GM21576 (cell line): ENCODE measurements around the gene CUL1.

Experiments used
- ATAC-seq: cut with Tn5 transposase; IDR thresholded peaks from one replicate; pipeline ENCODE4 v1.9.1; 2021; ENCODE audit warnings: mild to moderate bottlenecking, moderate library complexity; ENCODE audit not compliant: unreplicated experiment

CUL1 gene

DNA sequence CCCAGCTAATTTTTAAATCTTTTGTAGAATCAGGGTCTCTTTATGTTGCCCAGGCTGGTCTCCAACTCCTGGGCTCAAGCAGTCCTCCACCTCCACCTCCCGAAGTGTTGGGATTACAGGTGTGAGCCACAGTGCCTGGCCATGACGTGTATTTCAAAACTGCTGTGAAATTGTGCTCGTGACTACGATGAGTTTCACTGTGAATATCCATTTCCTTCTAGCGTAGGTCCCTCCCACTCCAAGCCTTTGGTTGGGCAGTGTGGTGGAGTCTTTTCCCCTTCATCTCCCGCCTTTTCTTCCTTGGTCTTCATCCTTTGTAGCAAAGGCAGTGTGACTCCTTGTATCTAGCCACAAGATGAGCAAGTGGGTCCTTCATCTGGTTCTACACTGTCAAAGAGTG lies 56.2 kb downstream of the CUL1 start:
- no peak for ATAC-seq

DNA sequence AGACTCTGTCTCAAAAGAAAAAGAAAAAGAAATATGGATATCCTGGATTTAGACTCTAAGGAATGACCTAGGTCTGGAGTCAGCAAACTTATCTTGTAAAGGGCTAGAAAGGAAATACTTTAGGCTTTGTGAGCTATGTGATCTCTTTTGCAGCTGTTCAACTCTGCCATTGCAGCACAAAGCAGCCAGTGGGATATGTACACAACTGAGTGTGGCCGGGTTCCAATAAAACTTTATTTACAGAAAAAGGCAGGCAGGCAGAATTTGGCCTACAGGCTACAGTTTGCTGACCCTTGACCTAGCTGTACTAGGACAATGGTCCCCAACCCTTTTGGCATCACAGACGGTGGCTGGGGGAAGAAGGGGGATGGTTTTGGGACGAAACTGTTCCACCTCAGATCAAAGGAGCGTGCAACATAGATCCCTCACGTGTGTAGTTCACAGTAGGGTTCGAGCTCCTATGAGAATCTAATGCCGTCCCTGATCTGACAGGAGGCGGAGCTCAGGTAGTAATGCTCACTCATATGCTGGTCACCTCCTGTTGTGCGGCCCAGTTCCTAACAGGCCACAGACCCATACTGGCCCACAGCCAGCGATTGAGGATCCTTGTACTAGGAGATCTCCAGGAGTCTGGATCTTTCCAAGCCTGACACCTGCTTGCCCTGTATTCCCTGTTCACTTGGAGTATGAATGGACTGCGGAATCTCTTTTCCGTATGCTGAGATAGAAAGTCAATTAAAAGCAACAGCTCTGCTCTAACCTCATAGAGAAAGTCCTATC lies 63.0 kb downstream of the CUL1 start:
- ATAC-seq: no peak

DNA sequence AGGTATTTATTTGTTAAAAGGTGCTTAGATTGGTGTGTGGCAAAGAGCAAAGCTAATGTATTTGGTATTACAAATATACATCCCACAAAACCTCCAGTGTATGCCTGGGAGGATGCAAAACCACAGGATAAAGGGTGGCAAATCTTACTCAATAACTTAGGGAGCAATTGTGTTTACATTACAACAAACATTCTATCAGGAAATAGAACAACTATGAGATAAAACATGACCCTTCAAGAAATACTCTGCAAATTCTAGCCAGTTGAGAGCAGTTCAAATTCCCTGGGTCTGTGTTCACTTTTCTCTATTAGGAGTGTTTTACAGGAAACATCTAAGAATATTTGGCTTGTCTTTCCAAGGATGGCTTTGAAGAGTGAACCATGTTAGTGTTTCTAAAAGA lies 64.9 kb downstream of the CUL1 start:
- no peak for ATAC-seq

DNA sequence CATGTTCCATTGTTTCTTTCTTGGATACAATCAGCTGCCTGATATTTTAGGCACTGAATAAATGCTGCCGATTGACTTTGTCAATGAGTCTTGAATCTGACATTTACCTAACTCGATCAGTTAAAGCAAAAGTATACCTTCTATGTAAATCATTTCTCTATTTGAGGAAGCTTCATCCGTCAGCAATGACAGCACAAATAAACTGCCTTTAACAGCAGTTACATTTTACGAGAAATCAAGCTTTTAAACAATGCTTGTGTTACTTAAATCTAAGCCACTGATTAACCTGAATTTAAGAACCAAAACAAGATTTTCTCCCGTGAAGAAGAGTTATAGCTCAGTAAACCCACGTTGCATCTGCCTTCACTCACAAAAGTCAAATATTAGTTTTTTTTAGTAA lies 71.3 kb downstream of the CUL1 start:
- no peak for ATAC-seq

DNA sequence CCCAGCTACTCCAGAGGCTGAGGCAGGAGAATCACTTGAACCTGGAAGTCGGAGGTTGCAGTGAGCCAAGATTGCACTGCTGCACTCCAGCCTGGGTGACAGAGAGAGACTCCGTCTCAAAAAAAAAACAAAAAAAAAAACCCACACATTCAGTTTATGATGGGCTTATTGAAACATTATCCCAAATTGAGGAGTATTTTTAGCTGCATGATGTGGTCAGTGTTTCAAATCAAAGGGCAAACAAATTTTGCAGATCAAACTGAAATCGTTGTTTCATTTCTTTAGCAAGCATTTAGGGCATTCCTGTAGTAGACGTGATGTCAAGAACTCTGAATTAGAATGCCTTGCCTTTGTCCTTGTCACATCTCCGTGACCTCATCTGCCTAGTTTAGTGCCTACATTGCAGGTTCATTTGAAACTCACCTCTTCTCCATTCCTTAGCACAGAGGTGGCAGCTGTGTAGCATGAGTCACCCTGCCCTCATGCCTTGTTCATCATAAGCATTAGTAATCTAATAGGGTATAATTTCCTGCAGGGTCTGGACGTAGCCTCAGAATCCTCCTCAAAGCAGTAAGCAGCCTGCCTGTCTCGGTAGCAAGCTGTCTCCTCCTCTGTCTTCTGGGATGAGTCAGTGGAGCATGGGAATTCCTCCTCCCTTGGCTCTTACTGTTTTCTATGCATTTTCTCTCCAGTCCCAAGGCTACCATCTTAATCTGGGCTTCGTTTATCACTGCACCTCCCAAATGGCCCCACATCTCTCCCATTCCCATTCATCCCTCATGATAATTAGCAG lies 73.8 kb downstream of the CUL1 start:
- ATAC-seq: no peak

DNA sequence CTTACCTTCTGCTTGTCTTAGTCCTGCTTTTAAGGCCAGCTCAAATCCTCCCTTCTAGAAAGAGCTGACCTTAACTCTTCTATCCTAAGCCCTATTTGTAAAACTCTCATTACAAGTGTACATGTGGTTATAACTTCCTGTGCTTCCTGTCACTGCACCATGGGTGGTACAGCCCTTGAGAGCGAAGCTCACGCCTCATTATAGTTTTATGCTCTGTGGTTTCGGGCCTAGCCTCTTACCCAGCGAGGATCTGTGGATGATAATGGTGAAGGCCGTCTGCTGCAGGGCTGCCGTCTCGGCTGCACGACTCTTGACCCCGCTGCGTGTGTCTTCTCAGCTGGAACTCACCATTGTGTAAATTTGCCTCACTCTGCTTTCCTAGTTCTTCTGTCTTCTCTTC lies 74.6 kb downstream of the CUL1 start:
- ATAC-seq: peak; percentile 85

DNA sequence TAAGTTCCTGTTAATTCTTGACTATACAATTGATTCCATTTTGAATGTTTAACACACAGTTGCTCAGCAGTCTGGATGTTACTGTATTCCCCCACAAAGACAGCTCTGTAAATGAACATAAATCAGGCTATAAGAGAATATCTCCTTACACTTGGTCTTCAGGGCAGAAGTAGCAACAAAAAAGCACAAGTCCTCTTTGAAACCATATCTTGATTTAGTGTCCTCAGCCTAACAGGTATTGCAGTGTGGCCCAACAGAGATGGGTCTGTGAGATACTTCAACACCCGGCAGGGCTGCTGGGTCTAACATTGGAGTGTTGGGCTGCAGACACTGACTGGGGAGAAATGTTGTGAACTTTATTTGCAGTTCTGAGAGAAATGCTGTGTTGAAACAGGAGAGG lies 75.8 kb downstream of the CUL1 start:
- no peak for ATAC-seq

DNA sequence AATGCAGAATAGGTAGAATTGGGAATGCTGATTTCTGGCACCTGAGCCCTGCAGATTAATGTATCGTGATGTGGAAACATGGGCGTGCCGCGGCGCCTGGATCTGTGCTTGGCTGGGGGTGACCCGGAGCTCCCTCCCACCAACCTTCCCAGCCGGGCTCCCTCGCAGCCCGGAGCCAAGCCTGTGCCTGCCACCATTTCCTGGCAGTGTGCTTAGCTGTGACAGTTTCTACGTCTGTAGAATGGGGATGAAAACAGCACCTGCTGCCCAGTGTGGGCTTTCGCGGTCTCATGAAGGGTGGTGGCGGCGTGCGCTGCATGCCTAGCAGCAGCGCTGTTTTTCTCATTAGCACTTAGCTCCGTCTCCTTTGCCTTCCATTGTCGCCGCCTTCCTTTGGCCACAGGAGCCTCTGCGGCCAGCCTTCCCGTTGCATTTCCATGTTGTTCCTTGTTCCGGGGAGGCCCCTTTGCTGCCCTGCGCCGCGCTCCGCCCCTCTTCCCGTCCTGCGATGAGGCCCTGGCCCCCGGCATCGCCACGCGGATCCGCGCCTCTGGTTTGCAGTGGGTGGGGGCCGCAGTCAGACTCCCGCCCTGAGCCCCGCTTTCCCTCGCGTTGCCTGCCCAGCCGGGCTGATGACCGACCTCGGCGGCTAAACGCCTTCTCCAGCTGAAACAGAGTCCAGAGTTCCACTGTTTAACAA lies 84.2 kb downstream of the CUL1 start:
- no peak for ATAC-seq

DNA sequence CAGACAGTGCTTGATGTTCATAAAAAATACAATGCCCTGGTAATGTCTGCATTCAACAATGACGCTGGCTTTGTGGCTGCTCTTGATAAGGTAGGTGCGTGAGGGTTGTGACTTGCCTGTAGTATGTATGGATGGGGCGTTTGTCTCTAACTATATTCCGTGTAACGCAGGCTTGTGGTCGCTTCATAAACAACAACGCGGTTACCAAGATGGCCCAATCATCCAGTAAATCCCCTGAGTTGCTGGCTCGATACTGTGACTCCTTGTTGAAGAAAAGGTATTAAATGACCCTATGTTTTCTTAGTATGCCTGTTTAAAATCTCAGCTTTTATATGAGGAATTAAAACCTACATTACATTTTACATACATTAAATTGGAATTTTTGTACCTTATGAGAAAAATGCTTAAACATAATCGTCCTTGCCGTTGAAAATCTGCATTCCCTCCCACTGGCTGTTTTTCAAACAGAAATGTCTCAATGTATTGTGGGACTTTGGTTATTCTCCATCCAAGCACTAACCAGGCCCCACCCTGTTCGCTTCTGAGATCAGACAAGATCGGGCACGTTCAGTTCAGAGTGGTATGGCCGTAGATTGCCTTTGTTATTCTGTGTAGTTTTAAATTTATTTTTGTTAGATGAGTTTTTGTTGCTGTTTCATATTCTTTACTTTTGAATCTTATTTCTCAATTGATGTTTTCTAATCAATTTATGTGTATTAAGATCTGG lies 85.3 kb downstream of the CUL1 start:
- ATAC-seq: no peak

DNA sequence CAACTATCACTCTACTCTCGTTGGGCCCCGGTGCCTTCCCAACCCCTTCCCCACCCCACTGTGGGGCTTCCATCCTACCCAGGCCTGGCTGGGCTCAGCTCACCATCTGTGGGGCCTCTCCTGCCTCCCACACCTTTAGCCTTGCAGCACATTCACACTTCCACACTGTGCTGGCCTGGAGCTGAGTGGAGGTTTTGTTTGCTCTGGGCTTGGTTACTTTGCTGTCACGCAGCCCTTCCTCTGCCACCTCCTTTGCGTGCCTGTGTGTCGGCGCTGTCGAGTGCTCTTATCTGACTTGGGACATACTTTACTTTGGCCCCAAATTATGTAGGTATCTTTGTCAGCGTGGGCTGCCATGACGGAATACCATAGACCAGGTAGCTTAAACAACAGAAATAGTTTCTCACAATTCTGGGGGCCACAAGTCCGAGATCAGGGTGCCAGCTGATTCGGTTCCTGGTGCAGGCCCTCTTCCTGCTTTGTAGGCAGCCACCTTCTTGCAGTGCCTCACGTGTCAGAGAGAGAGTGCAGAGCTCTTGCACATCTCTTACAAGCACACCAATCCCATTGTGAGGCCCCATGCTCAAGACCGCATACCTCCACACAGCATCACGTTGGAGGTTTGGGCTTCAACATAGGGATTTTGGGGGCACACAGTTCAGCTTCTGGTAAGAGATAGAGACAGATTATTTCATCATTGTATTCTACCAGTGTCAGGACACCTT lies 89.0 kb downstream of the CUL1 start:
- ATAC-seq: no peak

DNA sequence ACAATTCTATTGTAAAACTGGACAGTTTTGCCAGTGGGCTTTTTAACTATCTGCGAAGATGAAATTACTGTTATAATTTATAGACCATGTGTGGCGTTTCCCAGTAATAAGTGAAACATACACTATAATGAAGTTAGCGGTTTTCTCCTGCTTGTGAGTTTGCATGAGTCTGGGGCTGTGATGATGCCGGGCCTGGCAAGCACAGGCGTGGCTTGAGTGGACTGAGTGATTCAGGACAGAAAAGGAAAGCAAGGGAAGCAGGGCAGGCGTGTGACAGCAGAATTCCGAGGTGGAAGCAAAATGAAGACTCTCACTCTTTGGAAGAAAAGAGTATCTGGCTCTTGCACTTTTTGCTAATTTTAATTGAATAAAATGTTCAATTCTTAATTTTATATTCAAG lies 90.5 kb downstream of the CUL1 start:
- ATAC-seq: no peak

DNA sequence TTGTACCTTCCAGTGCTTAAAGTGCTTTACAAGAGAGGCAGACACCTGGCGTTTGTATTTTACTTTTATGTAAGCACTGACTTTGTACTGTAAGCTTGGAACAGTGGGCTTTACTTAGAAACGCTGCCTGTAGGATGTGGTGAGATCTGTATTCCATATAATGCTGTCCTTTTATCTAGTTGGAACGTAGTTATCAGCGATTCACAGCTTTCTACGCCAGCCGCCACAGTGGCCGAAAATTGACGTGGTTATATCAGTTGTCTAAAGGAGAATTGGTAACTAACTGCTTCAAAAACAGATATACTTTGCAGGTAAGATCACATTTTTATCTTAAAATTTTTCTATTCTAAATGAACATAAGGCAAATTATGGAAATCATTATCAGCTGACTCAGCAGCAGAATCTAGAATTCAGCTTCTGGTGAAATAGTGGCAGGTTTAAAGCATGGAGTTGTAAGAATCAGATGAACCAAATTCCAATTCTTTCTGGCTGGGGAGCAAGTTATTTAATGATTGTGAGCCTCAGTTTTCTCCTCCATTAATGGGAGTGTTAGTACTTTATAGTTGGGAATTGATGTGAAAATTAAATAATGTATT lies 91.5 kb downstream of the CUL1 start:
- no peak for ATAC-seq

DNA sequence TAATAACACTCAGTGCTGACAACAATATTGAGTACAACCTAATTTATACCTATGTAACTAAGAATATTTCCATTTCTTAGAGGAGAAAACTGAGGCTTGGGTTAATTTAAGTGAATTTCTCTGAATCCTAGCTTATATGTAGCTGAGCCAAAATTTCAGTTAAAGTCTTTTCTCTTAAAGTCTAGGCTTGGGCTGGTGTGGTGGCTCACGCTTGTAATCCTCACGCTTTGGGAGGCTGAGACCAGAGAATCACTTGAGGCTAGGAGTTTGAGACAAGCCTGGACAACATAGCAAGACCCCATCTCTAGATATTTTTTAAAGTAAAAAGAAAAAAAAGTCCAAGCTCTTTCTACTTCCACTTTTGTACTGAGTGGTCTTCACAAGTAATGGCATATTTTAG lies 92.1 kb downstream of the CUL1 start:
- no peak for ATAC-seq

DNA sequence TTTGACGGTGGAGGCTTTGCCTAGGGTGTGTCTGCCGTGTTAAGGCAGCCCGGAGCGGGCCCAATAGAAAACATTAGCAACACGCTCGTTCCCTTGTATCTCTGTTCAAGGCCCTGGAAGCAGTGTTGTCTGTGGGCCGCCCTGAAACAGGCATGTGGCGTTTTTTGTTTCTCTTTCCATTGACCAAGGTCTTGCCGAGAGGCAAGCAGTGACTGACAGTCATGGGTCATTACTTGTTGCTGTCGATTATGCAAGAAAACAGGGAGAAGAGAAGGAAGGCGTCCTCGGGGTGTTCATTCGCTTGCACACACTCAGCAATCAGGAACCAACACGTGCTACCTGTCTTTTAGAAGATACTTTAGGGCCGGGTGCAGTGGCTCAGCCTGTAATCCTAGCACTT lies 92.8 kb downstream of the CUL1 start:
- no peak for ATAC-seq

DNA sequence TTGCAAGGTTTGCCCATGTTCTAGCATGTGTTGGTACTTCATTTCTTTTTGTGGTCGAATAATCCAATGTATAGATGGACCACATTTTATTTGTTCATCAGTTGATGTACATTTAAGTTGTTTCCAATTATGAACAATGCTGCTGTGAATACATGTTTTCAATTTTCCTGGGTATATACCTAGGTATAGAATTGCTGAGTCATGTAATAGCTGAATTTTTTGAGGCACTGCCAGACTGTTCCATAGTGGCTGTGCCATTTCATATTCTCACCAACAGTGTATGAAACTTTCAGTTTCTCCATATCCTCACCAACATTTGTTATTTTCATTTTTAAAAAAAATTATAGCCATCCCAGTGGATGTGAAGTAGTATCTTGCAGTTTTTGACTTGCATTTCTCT lies 94.9 kb downstream of the CUL1 start:
- no peak for ATAC-seq

DNA sequence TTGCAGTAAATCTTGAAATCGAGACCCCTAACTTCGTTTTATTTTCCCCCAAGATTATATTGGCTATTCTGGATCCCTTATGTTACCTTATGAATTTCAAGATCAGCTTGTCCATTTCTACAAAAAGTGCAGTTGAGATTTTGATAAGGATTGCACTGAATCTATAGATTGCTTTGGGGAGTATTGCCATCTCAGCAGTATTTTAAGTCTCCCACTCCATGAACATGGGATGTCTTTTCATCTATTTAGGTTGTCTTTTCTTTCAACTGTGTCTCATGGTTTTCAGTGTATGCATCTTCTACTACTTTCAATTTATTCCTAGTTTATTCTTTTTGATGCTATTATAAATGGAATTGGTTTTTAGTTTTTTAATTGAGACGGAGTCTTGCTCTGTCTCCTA lies 95.8 kb downstream of the CUL1 start:
- no peak for ATAC-seq

DNA sequence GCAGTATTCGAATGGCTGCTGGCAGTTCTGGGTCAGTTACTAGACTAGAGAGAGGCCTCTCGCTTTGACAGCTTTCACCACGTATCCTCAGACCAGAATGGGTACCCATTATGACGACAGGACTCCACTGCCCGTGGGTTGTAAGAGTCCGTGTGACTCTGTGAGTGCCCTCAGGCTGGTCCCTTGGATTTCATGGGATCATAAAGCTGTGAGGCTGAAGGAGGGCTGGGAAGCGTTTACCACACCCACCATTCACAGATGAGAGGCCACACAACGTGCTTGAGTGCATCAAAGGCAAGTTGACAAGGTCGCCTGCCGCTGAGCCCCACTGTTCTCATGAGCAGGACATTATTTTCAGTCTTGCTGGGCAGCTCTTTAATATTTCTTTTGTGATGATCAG lies 98.1 kb downstream of the CUL1 start:
- ATAC-seq: no peak

DNA sequence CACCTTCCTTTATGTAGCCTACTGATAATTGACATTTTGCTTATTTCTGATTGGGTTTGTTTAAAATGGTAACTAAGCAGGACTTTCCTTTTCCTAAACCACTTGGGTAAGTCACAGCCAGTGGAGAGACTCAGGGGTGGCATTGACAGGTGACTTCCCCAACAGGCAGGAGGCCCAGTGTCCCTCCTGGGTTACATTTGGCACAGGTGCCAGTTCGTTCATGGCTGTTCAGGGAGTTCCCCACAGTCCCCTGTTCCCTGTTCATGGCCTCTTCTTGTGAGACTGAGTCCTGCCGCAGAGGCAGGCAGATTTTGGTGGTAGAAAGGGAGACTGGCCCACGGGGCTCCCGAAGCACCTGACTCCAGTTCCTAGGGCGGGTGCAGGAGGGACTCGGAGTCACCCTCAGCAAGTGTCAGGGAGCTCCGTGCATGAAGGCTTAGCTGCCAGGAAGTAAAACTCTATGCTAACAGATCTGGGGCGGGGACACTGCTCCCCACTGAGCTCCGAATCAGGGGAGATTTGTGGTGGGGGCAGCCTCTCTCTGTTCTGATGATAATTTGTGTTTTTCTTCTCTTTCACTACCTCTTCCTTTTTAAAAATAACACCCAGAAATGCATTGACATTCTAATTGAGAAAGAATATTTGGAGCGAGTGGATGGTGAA lies 101.3 kb downstream of the CUL1 start:
- ATAC-seq: no peak

DNA sequence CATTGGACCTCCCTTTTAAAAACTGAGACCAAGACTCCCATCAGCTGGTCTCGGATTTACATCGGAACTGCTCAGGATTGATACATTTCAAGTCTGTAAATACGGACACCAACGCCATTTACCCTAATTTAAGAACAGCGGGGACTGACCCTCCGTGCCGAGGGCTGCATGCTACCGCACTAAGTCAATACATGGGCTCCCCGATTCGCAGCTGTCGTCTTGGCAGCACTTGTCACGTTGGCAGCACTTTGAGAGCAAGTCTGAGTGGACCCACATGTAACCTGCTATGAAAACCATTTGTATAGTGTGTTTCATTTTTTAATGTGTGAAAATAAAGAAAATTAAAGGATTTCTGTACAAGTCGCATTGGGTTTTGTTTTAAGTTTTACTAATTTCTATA lies 102.0 kb downstream of the CUL1 start:
- ATAC-seq: no peak

DNA sequence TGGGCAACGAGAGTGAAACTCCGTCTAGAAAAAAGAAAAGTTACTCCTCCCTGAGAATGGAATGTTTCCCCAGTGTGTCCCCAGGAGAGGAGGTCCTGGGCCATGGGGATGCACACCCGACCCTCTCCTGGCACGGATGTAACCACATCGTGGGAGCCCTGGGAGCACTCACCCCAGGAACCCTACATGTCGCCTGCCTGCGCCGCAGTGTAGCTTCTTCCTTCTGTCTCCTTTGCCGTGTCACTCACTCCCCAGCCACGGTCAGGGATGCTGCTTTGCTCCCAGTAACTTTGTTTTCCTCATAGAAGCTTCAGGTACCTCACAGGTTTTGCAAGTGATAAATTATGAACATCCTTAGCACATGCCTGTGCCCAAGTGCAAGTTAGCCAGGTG lies 103.4 kb downstream of the CUL1 start:
- no peak for ATAC-seq
